A549 treated with DMSO at 1 μM for 4 hours (cell line): Measurements from ENCODE around the gene NOP56. TPM values are rescaled to one million over a fixed set of nuclear protein-coding genes. Genes with fewer than 3 reads are reported as not detected.

Experiments
- total RNA-seq: library from RNA; stranded (reverse); fragments of 200-300 nt; extraction: Qiagen RNA extraction; gene quantifications from 5 replicates; pipeline ENCODE4 v1.2.3, GENCODE V29; 2022; ENCODE audit warnings: low read depth

The NOP56 gene
- total RNA-seq: 599 to 673 TPM (median 643 TPM) in 5 replicates

GRCh38 chr20:2651772-2652723, at the start of gene NOP56:
Gene NOP56 (plus strand): TSS chr20:2652632. CDS start chr20:2652661, 29 bp downstream.

GRCh38 chr20:2663887-2664719, 11.7 kb downstream of the NOP56 start, which contains the start of gene IDH3B:
Gene IDH3B (minus strand): TSS chr20:2664216. CDS start chr20:2664188, 28 bp downstream.

GRCh38 chr20:2692036-2692885, 39.8 kb downstream of the NOP56 start, which contains the start of gene EBF4:
Gene EBF4 (plus strand): TSS chr20:2692780. CDS start chr20:2693646, 866 bp downstream.

Other genes starting within 250 kb of the NOP56 start
- 932 to 1,046 TPM (median 968 TPM) in 5 replicates for gene SNRPB, start 181.8 kb upstream of the NOP56 start, total RNA-seq
- 12.7 to 17.9 TPM (median 15.2 TPM) in 5 replicates for gene ZNF343, start 143.7 kb upstream of the NOP56 start, total RNA-seq
- gene TMC2, start 116.1 kb upstream of the NOP56 start, total RNA-seq: not detected in 5 replicates
- 121 to 136 TPM (median 134 TPM) in 5 replicates for gene IDH3B, start 11.6 kb downstream of the NOP56 start, total RNA-seq
- gene EBF4, start 40.1 kb downstream of the NOP56 start, total RNA-seq: 1.8 to 3.5 TPM (median 2.6 TPM) in 5 replicates
- not detected in 5 replicates for gene CPXM1, start 148.0 kb downstream of the NOP56 start, total RNA-seq
- gene C20orf141, start 162.4 kb downstream of the NOP56 start, total RNA-seq: 0.23 to 0.62 TPM (median 0.49 TPM) in 4 of 5 replicates, not detected in the other
- gene TMEM239, start 163.7 kb downstream of the NOP56 start, total RNA-seq: not detected in 5 replicates
- 20.9 to 30.2 TPM (median 28.9 TPM) in 5 replicates for gene PCED1A, start 188.0 kb downstream of the NOP56 start, total RNA-seq
- gene VPS16, start 188.1 kb downstream of the NOP56 start, total RNA-seq: 25.5 to 35.6 TPM (median 35.2 TPM) in 5 replicates
- 31.2 to 39.3 TPM (median 38.3 TPM) in 5 replicates for gene PTPRA, start 220.8 kb downstream of the NOP56 start, total RNA-seq